SK-N-MC (cell line): ENCODE measurements around the gene ZCCHC3.

ENCODE experiments used
- EZH2 ChIP-seq: fragments of 200-600 bp; sonication (generic); IDR thresholded peaks from one replicate; pipeline ENCODE4 v1.6.1; 2017; ENCODE audit warnings: antibody characterized with exemption
- POLR2AphosphoS5 ChIP-seq: IDR thresholded peaks from 2 replicates; pipeline ENCODE4 v1.6.1; 2012; ENCODE audit warnings: mild to moderate bottlenecking, low read depth, low read length, borderline replicate concordance

DNA sequence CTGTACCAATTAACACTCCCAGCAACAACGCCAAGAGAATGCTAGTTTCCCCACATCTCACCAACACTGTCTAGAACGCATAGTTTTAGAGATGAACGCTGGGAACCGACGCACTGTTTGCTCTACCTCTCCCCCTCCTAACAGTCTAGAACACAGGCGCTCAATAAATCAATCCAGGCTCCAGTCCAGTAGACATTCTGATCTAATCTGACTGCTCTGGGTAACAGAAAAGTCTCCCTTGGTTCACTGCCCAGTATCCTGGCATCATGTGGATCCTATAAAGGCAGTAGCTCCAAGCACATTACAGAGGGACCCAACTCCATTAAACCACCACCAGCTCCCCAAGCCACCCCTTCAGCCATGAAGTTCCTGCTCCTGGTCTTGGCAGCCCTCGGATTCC lies 40.0 kb upstream of the ZCCHC3 start, which contains the start of gene DEFB132:
- TF ChIP-seq POLR2AphosphoS5 (no peak), EZH2 (no peak)
